Activated T-cell treated with anti-CD3 and anti-CD28 coated beads, Interleukin-2, amount 50 U/mL, for 24 hours (primary cell): ENCODE results near the gene PRSS57.

Experiments
- DNase-seq: peaks from one replicate; pipeline ENCODE4 v3.0.0-alpha.2; 2020
- H3K27ac Mint-ChIP-seq: 2 replicates; pipeline ENCODE4 v1.8.0; 2020; ENCODE audit warnings: mild to moderate bottlenecking, mixed read lengths
- H3K27me3 Mint-ChIP-seq: 2 replicates; pipeline ENCODE4 v1.8.0; 2020; ENCODE audit warnings: mixed read lengths
- H3K36me3 Mint-ChIP-seq: 2 replicates; pipeline ENCODE4 v1.8.0; 2020; ENCODE audit warnings: low read depth, mixed read lengths
- H3K4me1 Mint-ChIP-seq: 2 replicates; pipeline ENCODE4 v1.8.0; 2020; ENCODE audit warnings: low read depth, mixed read lengths
- H3K4me3 Mint-ChIP-seq: 2 replicates; pipeline ENCODE4 v1.8.0; 2020; ENCODE audit warnings: mild to moderate bottlenecking, moderate library complexity, mixed read lengths
- H3K9me3 Mint-ChIP-seq: 2 replicates; pipeline ENCODE4 v1.8.0; 2020; ENCODE audit warnings: mixed read lengths

The PRSS57 gene

GRCh38 chr19:646779-647565, 48.3 kb downstream of the PRSS57 start:
- Mint-ChIP-seq H3K36me3 (peaks cover 57% of the 10 kb centered on the region), H3K27me3 (no peaks in the 10 kb centered on the region), H3K4me1 (peaks cover 2% of the 10 kb centered on the region), H3K9me3 (no peaks in the 10 kb centered on the region), H3K4me3 (no peak overlapping the region), H3K27ac (no peak overlapping the region)
- no peak for DNase-seq

- Mint-ChIP-seq H3K36me3 (peaks cover 56% of the 10 kb centered on the region), H3K27ac (peak overlapping the region; percentile 37), H3K4me1 (peaks cover 2% of the 10 kb centered on the region), H3K4me3 (no peak overlapping the region), H3K9me3 (no peaks in the 10 kb centered on the region), H3K27me3 (no peaks in the 10 kb centered on the region)
- no peak for DNase-seq
These were observed 49.1 kb downstream of the PRSS57 start for GRCh38 chr19:645912-646778.

DNA sequence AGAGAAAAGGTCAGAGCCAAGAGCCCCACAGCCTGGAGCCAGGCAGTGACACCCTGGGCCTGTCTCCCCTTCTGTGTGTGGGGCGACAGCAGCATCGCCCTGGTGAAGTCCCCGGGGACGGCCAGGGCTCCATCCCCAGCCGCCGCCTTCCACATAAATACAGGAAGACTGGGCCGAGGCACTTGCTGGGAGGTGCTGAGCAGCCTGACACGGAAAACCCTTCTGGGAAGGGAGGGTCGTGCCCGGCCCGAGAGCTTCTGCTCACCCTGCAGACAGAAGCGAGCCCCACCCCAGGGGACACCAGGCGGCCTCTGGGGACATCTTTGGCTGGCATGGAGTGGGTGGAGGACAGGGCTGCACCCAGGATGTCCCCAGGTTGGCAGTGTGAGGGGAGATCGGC, 50.5 kb downstream of the PRSS57 start:
- no peaks in the 10 kb centered on the region for H3K9me3 Mint-ChIP-seq
- H3K36me3 Mint-ChIP-seq: peaks cover 49% of the 10 kb centered on the region
- no peak overlapping the region for H3K4me3 Mint-ChIP-seq
- DNase-seq: no peak
- H3K27me3 Mint-ChIP-seq: no peaks in the 10 kb centered on the region
- no peak overlapping the region for H3K27ac Mint-ChIP-seq
- H3K4me1 Mint-ChIP-seq: no peaks in the 10 kb centered on the region

- no peak overlapping the region for H3K27ac Mint-ChIP-seq
- H3K36me3 Mint-ChIP-seq: peaks cover 47% of the 10 kb centered on the region
- no peaks in the 10 kb centered on the region for H3K9me3 Mint-ChIP-seq
- no peaks in the 10 kb centered on the region for H3K27me3 Mint-ChIP-seq
- peaks cover 1% of the 10 kb centered on the region for H3K4me1 Mint-ChIP-seq
- no peak for DNase-seq
- no peak overlapping the region for H3K4me3 Mint-ChIP-seq
These were observed 50.9 kb downstream of the PRSS57 start for GRCh38 chr19:644363-644762.

DNA sequence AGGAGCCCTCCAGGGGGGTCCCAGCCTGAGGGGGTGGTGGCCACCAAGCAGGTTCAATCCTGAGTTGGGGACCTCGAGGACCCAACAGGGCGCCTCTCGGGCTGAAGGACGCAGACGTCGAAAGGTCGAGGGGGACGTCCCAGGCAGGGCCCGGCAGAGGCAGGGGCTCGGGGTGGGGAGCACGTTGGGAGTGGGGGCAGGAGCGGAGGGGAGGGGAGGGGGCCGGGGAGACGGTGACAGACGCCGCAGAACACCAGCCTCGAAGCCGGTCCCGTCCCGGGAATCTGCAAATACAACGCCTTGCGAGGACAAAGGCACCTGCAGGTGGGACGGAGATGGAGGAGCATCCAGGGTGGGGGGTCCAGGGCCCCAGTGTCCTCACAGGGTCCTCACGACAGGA, 51.5 kb downstream of the PRSS57 start:
- Mint-ChIP-seq H3K27ac (no peak overlapping the region), H3K9me3 (no peaks in the 10 kb centered on the region), H3K27me3 (no peaks in the 10 kb centered on the region), H3K4me3 (no peak overlapping the region), H3K4me1 (peaks cover 6% of the 10 kb centered on the region), H3K36me3 (peaks cover 42% of the 10 kb centered on the region)
- no peak for DNase-seq

- peaks cover 38% of the 10 kb centered on the region for H3K36me3 Mint-ChIP-seq
- H3K9me3 Mint-ChIP-seq: no peaks in the 10 kb centered on the region
- no peak for DNase-seq
- H3K4me3 Mint-ChIP-seq: no peak overlapping the region
- H3K4me1 Mint-ChIP-seq: peaks cover 6% of the 10 kb centered on the region
- H3K27me3 Mint-ChIP-seq: no peaks in the 10 kb centered on the region
- H3K27ac Mint-ChIP-seq: peak overlapping the region; percentile 44
These were observed 52.2 kb downstream of the PRSS57 start for GRCh38 chr19:642767-643727.

GRCh38 chr19:641702-642101, 53.5 kb downstream of the PRSS57 start:
- DNase-seq: no peak
- H3K27ac Mint-ChIP-seq: no peak overlapping the region
- H3K27me3 Mint-ChIP-seq: no peaks in the 10 kb centered on the region
- peaks cover 9% of the 10 kb centered on the region for H3K4me1 Mint-ChIP-seq
- H3K9me3 Mint-ChIP-seq: no peaks in the 10 kb centered on the region
- H3K36me3 Mint-ChIP-seq: peaks cover 29% of the 10 kb centered on the region
- H3K4me3 Mint-ChIP-seq: no peak overlapping the region

GRCh38 chr19:640606-641189, 54.6 kb downstream of the PRSS57 start:
- H3K4me3 Mint-ChIP-seq: no peak overlapping the region
- no peaks in the 10 kb centered on the region for H3K27me3 Mint-ChIP-seq
- no peak for DNase-seq
- H3K36me3 Mint-ChIP-seq: peaks cover 21% of the 10 kb centered on the region
- peaks cover 9% of the 10 kb centered on the region for H3K4me1 Mint-ChIP-seq
- no peak overlapping the region for H3K27ac Mint-ChIP-seq
- H3K9me3 Mint-ChIP-seq: no peaks in the 10 kb centered on the region

DNA sequence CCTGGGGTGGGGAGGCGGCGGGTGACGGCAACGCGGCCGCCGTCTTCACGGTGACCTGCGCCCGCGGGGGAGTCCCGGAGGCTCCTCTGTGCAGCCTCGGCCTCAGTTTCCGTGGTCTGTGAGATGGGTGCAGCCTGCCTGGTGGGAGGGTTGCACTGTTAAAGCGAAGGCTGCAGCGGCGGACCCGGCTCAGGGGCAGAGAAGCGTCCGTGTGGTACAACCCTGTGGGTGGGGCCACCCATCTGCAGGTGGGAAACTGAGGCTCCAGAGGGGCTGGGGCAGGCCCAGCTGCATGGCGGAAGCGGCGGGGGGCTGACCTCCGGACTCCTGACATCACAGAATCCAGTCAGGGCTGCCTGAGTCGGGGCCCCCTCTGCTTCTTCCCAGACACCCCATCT, 55.1 kb downstream of the PRSS57 start:
- H3K4me1 Mint-ChIP-seq: peaks cover 9% of the 10 kb centered on the region
- H3K27ac Mint-ChIP-seq: no peak overlapping the region
- H3K4me3 Mint-ChIP-seq: no peak overlapping the region

DNA sequence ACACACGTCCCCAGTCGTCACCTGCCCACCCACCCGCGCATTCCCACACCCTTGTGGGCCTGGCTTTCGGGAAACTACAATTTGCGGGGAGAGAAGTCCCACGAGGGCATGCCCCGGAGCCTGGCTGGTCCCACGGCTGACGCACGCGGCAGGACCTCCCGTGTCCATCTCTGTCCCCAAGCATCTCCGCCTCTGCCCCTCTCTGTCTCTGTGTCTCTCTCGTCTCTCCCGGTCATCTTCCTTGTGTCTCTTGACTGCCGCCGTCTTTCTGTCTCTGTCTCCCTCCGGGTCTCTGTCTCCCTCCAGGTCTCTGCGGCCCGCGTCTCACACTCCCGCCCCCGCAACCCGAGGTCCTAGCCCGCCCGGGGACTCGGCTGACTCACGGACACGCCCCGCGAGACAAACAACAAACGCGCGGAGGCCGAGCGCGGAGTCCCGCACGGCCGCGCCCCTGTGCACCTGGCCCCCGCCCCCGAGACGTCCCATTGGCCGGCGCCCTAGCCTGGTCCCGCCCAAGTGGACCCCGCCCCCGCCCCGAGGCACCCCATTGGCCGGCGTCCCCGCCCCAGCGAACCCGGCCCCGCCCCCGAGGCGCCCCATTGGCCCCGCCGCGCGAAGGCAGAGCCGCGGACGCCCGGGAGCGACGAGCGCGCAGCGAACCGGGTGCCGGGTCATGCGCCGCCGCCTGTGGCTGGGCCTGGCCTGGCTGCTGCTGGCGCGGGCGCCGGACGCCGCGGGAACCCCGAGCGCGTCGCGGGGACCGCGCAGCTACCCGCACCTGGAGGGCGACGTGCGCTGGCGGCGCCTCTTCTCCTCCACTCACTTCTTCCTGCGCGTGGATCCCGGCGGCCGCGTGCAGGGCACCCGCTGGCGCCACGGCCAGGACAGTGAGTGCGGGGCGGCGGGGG, 55.7 kb downstream of the PRSS57 start, which contains the start of gene FGF22:
TSS of gene FGF22 (plus strand) at position 627 of the 908 bp plus-strand sequence. CDS start at position 674, 47 bp downstream.
- Mint-ChIP-seq H3K9me3 (no peaks in the 10 kb centered on the region), H3K27me3 (no peaks in the 10 kb centered on the region)

More for the DNA sequence above, 55.1 kb downstream of the PRSS57 start:
- peaks cover 17% of the 10 kb centered on the region for H3K36me3 Mint-ChIP-seq
- H3K9me3 Mint-ChIP-seq: no peaks in the 10 kb centered on the region
- no peak for DNase-seq
- H3K27me3 Mint-ChIP-seq: no peaks in the 10 kb centered on the region

DNA sequence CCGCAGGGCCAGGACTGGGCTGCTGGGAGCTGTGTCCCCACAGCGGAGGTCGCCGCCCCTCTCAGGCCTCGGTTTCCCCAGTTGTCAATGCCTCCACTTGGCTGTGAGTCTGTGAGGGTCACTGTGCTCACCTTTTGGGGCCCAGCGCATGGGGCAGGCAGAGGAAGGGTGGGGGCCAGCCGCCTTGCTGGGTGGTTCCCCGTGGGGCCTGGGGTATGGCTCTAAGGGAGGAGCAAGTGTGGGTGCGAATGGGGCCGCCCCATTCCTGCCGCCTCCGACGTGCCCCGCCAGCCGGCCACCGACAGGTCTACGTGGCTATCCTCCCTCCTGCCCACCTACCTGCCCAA, 56.4 kb downstream of the PRSS57 start:
- Mint-ChIP-seq H3K4me3 (peak overlapping the region; percentile 76), H3K36me3 (peaks cover 7% of the 10 kb centered on the region), H3K27me3 (no peaks in the 10 kb centered on the region), H3K4me1 (peaks cover 13% of the 10 kb centered on the region), H3K27ac (no peak overlapping the region), H3K9me3 (no peaks in the 10 kb centered on the region)
- no peak for DNase-seq

More for the DNA sequence above, 55.7 kb downstream of the PRSS57 start, which contains the start of gene FGF22:
- Mint-ChIP-seq H3K4me1 (peaks cover 9% of the 10 kb centered on the region), H3K4me3 (peak within 1 kb of the TSS; percentile 76), H3K36me3 (peaks cover 10% of the 10 kb centered on the region), H3K27ac (peak within 1 kb of the TSS; percentile 89)
- DNase-seq: peak; percentile 98
